ENCODE results near the gene GATAD2A.
"Not testable (repeated sequence)": the region's sequence is repeated elsewhere in the genome, so short reads cannot be mapped to it uniquely, and the experiment has no call there.

The GATAD2A gene, protein sequence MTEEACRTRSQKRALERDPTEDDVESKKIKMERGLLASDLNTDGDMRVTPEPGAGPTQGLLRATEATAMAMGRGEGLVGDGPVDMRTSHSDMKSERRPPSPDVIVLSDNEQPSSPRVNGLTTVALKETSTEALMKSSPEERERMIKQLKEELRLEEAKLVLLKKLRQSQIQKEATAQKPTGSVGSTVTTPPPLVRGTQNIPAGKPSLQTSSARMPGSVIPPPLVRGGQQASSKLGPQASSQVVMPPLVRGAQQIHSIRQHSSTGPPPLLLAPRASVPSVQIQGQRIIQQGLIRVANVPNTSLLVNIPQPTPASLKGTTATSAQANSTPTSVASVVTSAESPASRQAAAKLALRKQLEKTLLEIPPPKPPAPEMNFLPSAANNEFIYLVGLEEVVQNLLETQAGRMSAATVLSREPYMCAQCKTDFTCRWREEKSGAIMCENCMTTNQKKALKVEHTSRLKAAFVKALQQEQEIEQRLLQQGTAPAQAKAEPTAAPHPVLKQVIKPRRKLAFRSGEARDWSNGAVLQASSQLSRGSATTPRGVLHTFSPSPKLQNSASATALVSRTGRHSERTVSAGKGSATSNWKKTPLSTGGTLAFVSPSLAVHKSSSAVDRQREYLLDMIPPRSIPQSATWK

DNA sequence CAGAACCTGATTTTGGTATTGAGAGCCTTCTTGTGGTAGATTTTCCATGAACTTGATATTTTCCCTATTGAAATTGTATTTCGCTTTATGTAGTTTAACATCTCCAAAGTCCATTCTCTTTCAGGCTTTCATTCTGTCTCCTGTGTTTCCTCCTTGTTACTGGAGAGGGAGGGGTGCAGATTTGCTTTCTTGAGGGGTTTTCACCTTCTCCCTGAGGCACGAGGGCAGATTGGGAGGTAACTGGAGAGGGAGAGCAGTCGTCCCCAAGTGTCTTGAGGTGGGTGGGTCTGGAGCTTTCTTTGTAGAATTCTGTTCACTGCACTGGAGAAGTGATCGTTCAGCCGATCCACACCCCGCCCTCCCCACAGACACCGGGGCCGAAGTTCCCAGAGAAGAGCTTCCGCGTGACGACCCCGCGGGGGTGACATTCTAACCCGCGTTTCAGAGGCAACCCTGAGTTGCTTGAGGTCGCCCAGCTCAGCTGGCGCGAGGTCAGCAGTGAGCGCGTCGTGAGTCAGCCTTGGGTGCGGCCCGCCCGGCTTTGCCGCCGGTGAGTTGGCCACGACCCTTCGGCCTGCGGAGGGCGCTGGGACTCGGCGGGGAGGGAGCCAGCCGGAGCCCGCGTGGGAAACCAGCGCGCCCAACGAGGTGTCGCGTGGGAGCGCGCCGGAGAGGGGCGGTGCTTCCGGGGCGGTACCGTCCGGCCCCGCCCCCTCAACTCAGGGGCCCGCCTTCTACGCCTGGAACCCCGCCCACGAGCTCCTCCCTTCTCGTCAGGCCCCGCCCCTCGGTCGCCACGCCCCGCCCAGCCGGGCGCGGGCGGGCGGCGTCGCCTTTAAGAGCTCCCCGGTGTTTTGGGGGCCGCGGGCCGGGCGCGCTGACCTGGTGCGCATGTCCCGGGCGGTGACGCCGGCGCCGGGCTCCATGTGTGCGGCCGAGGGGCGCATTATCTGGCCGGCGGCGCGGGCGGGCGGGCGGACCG lies at the start of gene GATAD2A:
TSS of gene GATAD2A (plus strand) at position 797 of the 982 bp plus-strand sequence. CDS start 59,671 bp downstream, outside the sequence.
- peak; percentile 79 for DNase-seq

- DNase-seq, result no peak
Measured at GRCh38 chr19:19356500-19356899, 49.0 kb upstream of the GATAD2A start.

DNA sequence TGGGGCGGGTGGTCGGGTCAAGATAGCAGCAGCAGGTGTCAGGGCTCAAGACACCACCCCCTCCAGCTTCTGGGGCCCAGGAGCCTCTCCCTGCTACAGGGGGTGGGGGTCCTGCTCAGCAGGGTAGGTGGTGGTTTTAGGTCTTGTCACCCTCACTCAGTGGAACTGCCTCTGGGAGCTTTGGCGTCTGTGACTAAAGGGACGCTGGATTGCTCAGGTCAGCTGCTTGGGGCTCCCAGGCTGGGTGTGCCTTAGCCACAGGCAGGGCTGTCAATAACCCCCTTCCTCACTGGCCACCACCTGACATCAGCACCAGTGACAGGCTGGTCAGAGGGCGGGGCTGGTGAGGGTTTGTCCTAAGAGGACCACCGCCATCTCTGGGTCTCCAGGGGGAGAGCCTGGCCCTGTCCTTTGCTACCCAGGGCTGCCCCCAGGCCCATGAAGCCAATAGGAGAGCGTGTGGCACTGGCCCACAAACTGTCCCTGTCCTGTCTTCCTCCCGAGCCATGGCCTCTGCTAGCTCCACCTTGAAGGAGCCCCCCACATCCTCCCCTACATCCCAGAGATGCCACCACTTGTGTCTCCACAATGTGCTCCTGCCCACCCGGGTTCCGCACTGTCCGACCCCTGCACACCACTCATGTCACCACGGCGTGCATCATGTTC lies 48.4 kb upstream of the GATAD2A start:
- no peak for DNase-seq

- DNase-seq, result peak; percentile 18
Measured at GRCh38 chr19:19361075-19361594, 44.3 kb upstream of the GATAD2A start.

DNA sequence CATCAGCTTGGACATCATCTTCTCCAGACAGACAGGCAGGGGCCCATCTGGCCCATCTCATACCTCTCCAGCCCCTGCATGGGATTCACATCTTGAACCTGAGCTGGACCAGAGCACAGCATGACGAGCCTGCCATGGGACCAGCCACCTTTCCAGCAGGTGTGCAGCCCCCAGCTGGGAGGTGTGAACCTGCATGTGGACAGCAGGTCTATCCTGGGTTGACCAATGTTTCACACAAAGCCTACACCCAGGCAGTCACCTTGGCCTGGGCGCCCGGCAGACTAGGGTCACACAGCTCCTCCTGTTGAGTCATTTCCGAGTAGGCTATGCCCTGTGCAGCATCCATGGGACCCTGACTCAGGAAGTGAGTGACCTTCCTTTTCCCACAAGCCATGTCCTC lies 43.4 kb upstream of the GATAD2A start:
- DNase-seq, result no peak

DNA sequence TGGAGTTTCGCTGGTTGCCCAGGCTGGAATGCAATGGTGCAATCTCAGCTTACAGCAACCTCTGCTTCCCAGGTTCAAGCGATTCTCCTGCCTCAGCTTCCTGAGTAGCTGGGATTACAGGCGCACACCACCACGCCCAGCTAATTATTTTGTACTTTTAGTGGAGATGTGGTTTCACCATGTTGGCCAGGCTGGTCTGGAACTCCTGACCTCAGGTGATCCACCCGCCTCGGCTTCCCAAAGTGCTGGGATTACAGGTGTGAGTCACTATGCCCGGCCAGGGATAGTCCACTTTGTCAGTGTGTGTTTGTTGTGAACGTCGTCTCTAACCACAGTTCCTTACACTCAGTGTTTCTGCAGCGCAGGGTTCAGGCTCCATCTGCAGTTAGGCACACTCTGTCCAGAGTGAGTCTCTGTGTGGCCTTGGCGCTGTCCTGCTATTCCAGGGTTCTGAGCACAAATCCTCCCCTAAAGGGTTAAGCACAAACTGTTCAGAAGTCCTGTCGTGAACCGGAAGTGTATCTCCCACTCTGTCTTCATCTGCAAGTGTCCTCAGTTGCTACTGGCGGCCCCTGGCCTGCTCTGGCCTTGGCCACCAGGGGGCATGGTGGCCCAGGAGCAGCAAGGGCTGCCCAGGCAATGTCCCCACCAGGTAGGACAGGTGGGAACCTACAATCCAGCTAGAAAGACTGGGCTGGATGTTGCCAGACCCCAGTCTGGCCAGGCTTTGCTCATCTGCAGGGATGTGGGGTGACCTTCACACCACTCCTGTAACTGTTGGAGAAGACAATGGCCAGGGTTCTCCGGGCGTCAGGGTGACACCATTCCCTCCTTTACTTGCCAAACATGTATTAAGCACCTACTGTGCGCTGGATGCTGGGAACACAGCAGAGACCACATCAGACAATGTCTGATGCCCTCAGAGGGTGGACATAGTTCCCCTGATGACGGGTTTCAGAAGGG lies 38.8 kb upstream of the GATAD2A start:
- peak; percentile 50 for DNase-seq

DNA sequence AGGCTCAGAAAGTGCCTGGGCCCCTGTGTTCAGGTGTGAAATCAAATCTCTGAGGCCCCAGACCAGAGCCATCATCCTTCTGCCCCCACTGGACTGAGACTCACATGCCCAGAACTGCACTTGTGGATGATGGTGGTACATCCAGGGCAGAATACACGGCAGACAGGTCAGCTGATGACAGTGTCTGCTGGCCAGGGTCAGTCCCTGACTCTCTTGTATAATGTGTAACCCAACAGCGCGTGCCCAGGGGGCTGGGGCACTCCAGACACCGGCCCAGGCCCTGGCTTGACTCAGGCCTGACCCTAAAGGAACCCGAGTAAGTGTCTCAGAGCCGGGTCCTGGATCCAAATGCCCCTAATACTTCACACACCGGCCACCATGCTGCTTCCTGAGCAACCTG lies 37.4 kb upstream of the GATAD2A start:
- DNase-seq, result no peak

DNA sequence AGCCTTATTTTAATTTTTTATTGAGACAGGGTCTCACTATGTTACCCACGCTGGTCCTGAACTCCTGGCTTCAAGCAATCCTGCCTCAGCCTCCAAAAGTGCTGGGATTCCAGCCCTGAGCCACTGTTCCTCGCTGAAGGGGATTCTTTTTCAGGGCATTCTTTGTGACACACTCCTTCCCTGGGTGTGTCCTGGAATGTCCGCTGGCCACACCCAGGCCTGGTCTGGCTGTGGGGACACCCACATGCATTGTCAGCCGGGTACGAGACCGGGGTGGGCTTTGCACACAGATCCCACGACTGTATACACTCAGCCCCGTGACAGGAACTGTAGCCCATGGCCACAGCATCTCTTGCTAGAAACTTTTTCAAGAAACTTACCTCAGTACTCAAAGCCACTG lies 34.4 kb upstream of the GATAD2A start:
- no peak for DNase-seq

DNA sequence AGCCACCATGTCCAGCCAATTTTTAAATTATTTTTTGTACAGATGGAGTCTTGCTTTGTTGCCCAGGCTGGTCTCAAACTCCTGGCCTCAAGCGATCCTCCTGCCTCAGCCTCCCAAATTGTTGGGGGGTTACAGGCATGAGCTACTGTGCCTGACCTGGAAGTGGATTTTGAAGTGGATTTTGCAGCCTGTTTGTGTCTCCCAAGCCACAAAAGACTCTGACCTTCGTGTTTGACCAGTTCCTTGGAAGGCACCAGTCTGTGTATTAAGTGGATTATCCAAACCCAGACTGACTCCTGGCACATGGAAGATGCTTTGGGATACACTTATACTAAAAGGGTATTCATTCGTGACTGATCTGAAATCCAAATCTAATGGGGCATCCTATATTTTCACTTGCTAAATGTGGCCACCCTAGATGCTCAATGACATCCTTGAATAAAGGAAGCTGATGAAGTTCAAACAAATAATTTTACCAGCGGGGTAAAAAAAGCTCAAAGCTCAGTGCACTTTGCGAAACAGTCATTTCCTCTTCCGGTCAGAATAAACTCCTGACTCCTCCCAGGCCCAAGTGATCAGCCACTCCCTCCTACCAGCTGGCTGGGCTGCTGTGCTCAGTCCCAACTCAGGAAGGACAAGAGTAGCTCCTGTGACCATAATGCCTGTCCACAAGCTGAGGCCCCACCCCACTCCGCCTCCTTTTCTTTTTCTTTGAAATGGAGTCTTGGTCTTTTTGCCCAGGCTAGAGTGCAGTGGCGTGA lies 32.6 kb upstream of the GATAD2A start:
- DNase-seq, result no peak

DNA sequence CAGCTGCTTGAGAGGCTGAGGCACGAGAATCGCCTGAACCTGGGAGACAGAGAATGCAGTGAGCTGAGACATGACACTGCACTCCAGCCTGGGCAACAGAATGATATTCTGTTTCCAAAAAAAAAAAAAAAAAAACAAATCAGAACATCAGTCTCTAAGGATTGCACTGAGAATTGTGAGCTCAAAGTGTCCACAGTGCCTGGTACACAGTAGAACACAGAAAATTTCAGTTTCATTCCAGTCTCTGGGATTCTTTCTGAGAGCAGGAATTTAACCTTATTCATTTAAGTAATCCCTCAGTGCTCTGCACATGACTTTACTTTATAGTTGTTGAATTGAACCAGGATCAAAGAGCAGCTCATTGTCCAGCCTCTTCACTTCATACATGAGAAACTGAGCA lies 25.9 kb upstream of the GATAD2A start:
- DNase-seq, result no peak

GRCh38 chr19:19380316-19380715 lies 25.2 kb upstream of the GATAD2A start:
- DNase-seq, result not testable (repeated sequence)

DNA sequence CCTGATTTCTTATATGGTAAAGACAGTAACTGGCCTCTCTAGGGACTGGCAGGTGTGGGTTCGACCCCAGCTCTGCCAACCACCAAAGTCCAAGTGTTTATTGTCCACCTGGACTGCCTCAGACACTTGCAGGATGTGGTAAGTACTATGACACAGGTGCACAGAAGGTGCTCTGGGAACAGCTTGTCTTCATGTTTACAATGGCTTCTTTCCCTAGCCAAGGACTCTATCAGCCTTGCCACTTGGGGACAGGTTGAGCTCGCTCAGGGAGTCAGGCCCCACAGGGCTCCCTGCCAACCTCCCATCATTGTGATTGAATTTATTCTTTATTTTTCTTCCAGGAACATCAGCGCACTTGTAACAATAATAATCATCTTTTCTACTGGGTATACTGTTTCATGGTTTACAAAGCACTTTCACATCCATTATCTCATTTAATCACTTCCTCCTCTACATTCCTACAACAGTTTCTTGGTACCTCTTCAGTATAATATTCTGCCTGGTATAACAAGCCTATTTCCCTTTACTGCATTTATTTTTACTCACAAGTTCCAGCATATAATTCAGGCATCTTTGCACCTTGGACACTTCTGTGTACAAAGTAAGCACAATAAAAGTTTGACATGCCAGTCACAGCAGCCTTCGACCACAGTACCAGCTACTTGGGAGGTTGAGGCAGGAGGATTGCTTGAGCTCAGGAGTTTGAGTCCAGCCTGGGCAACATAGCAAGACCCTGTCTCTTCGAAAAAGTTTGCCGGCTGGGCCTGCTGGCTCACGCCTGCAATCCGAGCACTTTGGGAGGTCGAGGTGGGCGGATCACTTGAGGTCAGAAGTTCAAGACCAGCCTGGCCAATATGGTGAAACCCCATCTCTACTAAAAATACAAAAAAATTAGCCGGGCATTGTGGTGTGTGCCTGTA lies 24.2 kb upstream of the GATAD2A start:
- peak; percentile 44 for DNase-seq

GRCh38 chr19:19382118-19382517 lies 23.4 kb upstream of the GATAD2A start:
- DNase-seq, result no peak

GRCh38 chr19:19384486-19384885 lies 21.0 kb upstream of the GATAD2A start:
- DNase-seq, result no peak

DNA sequence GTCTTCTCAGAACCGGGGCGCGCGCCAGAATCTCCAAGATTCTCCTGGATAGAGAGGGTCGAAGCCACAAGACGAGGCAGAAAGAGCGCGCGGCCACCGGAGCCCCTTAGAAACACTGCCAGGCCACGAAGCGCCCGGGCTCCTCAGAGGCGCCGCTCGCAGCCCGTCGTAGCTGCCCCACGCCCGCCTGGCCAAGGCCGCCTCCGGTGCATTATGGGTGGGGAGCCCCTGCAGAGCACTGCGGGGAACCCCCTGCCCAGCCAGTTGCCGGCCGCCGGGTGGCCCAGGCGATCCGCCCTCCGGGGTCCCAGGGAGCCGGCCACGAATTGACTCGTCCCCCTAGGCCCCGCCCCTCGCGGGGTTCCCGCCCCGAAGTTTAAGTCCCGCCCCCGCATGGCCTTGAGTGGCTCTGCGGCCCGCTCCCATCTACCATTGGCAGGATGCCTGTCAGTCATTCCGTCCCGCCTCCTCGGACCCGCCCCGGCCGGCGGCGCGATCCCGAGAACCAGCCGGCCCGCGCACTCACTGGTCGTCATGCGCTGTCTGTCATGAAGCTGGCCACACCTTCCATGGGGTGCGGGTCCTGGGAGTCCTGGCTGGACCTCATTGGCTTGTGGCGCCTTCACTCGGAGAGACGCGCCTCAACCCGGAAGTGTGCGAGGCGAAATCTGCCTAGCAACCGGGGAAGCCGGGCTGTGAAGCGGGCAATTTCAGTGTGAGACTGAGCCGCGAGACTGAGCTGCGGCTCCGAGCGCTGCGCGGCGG lies 20.2 kb upstream of the GATAD2A start:
- peak; percentile 97 for DNase-seq

GRCh38 chr19:19385896-19386869 lies 19.3 kb upstream of the GATAD2A start:
- DNase-seq, result peak; percentile 31

GRCh38 chr19:19387108-19387507 lies 18.4 kb upstream of the GATAD2A start:
- DNase-seq, result no peak
